GM12872 (cell line): Measurements from ENCODE around the gene RUNX2.

Experiments
- TF ChIP-seq, protein P1 (sequence below): IDR thresholded peaks from 3 replicates; pipeline ENCODE4 v1.5.1; 2011; ENCODE audit warnings: low read depth, mild to moderate bottlenecking, low read length, moderate library complexity; ENCODE audit not compliant: insufficient read depth

The RUNX2 gene

DNA sequence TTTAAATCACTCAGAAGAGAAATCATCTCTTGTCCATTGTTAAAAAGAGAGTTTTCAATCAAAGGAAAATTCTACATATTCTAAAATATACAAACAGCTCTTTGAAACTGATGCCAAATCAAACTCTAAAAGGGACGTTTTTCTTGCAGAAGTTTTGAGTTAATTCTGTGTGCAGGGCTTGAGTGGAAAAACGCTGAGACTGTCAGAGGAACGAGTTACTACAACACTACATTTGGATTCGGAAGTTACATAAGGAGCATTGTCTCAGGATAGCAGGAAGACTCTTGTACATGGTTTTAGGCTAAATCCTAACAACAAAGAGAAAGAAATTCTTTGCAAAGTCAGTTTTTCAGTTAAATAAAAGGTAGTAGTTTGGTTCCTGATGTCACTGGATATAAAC is 205.3 kb downstream of the RUNX2 start:
- TF ChIP-seq, protein P1, sequence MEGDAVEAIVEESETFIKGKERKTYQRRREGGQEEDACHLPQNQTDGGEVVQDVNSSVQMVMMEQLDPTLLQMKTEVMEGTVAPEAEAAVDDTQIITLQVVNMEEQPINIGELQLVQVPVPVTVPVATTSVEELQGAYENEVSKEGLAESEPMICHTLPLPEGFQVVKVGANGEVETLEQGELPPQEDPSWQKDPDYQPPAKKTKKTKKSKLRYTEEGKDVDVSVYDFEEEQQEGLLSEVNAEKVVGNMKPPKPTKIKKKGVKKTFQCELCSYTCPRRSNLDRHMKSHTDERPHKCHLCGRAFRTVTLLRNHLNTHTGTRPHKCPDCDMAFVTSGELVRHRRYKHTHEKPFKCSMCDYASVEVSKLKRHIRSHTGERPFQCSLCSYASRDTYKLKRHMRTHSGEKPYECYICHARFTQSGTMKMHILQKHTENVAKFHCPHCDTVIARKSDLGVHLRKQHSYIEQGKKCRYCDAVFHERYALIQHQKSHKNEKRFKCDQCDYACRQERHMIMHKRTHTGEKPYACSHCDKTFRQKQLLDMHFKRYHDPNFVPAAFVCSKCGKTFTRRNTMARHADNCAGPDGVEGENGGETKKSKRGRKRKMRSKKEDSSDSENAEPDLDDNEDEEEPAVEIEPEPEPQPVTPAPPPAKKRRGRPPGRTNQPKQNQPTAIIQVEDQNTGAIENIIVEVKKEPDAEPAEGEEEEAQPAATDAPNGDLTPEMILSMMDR: no peak

DNA sequence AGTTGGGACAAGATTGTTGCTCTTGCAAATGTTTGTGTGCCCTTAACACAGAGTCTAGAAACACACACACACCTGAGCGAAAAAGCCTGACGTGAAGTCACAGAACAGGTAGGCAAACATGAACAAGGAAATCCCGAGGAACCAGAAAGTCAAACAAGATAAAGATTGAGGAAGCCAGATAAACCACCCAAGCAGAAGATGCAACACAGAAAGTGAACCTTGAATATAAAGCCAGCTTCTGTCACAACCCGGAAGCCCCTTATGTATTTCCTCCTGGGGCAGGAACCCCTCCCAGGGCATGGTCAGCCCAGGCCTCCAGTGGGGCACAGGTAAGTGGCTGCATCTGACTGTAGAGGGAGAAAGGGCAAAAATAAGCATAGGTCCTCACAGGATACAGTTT is 207.8 kb downstream of the RUNX2 start:
- TF ChIP-seq, protein P1: no peak

DNA sequence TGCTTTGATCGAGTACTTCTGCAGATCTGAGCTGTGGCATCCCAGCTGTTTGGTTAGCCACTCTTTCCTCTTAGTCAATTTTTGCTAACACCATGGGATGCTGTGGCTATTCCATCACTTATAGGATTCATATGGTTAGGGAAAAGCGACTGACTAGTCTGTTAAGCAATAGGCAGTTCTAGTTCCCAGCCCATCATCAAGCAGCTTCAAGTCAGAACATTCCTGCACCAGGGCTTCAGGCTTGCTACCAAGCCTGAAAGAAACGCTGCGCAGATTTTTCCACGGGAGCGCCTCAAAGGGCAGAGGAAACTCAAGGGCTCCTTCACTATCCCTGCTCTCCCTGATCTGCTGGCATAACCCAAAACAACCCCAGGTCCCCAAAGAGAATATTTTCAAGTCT is 209.4 kb downstream of the RUNX2 start:
- TF ChIP-seq, protein P1: no peak

DNA sequence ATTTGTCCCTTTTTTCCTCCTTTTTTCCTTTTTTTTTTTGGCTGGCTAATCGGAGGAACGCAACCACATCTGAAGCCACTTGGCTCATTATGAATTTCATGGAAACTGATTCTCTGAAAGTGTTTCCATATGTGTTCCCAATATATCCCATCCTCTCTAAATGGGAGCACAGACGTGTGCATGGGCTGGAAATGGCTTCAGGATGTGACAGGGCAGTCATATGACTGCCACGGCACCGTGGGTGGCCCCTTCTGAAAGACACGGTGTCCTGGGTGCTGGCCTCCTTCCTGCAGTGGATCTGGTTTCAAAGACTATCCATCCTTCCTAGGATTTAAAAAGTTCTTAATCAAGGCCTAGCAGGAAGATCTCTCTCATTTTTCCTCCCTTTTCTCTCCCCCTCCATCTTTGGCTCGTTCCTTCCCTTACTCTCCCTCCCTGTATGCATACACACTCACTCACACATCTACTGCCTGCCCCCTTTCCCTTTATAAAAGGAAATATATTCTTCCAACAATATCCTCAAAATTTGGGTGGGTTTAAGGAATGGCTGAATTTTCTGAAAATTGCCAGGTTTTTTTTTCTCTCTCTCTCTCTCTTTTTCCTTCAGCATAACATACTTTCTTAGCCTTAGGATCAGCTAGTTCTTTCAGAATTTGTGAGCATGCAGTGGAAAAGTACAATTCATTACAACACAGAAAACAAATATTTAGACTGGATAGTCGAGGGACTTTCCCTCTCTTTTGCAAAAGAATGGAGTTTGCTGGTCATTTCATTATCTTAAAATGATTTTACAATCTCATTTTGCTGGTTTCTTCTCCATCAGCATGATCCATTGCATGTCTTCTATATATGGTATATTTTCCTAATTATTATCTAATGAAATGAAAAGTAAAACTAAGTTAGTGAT is 210.8 kb downstream of the RUNX2 start:
- TF ChIP-seq, protein P1: no peak

DNA sequence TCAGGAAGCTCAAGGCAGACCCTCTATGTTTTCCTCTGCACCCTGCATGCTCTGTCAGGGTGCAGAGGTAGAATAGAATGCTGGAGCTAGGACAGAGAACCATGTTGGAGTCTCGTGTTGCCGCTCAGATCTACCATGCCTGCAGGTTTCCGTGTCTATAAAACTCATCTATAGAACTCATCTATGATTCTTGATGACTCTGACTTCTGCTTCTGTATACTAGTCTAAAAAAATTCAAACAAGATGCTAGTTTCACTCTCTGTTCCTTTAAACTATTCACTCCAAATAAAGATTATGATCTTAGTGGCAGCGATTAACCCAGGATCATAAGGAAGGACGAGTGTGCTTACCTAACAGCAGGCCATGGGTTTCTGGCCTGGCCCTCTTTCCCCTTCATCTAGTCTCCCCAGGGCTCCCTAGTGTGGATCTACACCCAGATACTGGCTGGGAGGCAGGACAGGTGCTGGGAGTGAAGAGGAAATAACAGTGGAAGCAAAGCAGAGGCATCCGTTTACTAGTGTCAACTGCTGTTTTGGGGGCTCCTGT is 212.3 kb downstream of the RUNX2 start:
- TF ChIP-seq, protein P1: no peak

DNA sequence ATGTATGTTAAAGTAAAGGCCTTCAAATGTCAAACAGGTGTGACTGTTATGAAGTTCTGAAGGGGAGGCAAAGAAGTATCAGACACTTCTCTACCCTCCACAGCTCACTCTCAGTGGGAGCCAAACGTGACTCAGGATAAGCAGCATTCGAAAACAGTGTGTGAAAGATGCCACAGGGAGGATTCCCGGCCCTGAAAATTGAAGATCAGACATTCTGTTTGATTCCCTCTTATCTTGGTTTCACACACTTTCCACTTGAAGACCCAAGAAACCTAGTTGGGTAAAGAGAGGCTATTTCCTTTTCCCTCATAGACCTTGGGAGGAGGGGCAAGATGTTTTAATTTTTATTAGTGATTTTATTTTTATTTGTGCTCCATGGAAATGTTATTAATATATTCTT is 213.8 kb downstream of the RUNX2 start:
- TF ChIP-seq, protein P1: no peak

DNA sequence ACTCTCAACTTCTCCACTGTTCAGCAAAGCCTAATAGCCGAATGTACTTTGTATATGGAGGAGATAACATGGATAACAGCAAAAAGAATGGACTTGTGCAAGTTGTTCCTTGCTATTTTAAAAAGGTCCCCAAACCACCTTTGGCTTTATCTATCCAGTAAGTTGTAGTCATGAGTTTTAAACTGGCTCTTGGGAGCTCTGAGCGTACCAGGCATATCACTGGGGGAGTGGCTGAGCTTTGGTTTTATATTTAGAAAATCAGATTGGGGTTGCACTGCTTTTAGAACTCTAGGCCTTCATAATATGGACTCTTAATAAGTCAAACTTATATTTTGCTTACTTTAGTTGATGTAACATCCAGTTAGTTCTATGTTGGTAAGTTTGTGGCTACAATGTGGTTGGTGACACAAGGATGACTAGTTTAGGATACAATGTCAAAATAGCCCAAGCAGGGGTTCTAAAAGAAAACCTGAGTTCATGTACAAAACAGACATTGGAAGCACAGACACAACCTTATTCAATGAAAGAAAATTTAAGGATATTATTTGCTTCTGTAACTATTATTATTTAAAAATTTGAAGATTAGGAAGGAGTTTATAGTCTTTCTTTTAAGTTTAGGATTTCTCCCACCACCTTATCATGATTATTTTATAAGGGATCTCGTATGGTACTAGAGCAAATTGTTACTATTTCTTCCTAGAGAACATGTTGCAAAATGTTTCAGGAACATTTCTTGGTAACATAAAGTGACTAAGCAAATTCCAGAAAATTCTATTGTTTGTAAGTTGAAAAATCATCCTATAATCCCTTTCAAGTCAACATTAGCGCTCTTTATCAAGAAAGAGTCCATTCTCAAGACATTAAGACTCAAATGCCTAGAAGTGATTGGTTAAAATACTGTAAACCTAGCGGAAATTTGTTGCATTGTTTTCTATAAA is 215.4 kb downstream of the RUNX2 start:
- TF ChIP-seq, protein P1: no peak
